Stimulated activated CD8-positive, alpha-beta memory T cell treated with anti-CD3 and anti-CD28 coated beads, Interleukin-4, amount 100 ng/mL, for 1 hour (primary cell): ENCODE data around the gene ITPR1.
"Not testable (repeated sequence)": the region's sequence is repeated elsewhere in the genome, so short reads cannot be mapped to it uniquely, and the experiment has no call there.

Experiments used
- DNase-seq, 2 donors: peaks; one replicate each; pipeline ENCODE4 v3.0.0-alpha.2; 2020; ENCODE audit warnings: low read depth in 2 of 2, low spot score in 1 of 2

Gene ITPR1

DNA sequence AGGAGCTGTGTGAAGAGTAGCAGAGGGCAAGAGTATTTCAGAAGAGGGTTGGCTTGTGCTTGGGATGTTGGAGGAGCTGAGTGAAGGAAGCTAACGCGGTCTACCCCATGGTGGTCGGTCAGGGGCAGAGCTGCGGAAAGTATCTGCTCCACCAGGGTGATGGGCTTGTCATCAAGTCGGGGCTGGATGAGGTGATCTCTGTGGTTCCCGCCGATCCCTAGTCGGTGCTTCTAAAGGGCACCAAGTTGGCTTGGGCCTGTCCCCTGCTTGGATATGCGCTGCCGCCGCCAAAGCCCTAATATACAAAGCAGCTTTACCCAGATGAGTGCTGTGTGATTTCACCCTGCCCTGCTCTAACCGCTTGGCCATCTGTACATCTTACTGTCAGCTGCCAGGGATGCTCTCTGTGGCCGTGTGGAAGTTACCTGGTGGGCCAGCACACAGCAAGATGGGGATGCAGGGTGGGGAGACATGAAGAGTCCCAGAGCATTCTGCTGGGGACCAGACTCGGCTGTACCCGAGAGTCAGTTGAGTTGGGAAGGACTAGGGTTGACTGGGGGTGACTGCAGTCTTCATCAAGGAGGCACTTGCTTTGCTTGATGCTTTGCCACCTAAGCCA lies 260.0 kb downstream of the ITPR1 start:
- no peak for DNase-seq

DNA sequence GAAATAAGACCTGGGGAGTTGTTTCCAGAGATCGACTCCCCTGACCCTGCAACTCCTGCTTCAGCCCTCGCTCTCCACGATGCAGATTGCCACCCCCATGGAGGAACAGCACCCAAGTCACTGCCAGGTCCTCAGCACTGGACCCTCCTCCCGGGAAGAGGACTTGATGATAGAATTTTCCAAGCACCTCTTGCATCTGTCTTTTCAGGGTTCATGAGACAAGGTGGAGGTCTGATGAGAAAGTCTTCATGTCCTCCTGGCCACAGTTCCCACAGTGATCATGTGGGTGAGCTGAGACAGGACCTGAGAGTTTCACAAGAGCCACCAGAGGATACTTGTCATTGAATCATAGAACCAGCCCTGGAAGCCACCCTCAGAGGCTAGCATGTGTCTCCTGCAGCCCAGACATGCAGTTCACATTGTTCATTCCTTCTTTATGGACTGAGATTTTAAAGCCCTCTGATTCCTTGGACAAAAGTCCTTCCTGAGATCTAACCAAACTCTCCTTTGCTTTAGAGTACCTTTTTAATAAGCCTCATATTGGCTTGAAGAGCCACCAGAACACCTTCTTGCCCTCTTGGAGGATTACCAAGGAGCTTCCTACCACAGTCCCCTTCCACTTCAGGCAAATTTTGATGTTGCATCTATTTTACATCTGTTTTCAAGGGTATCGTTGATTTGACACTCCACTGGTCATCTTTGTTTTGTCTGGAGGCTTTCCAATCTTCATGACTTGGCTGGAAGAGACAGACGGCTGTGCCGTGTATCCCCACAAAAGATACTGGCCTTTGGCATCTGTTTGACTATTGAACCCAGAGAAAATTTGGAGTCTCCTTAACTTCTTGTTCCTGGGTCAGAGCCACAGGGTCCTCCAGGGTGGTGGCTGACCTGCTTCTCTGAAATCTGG lies 261.3 kb downstream of the ITPR1 start:
- no peak for DNase-seq

DNA sequence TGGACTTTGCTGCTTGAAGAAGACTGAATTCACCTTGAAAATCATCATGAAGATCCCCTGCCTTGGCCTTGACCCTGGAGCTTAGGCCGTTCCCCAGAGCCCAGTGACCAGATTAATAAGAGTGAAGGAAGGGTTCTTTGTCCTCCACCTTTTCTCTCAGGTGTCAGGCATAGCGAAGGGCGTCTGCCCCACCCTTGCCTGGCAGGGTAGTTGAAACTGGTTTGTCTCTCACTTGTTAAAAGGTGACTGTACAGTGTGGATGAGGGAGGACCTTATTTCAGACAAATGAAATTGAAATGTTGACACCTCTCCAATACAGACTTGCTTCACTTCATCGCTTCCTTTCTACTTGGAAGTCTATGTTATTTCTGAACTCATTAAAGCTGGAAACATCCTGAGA lies 262.4 kb downstream of the ITPR1 start:
- DNase-seq: no peak

DNA sequence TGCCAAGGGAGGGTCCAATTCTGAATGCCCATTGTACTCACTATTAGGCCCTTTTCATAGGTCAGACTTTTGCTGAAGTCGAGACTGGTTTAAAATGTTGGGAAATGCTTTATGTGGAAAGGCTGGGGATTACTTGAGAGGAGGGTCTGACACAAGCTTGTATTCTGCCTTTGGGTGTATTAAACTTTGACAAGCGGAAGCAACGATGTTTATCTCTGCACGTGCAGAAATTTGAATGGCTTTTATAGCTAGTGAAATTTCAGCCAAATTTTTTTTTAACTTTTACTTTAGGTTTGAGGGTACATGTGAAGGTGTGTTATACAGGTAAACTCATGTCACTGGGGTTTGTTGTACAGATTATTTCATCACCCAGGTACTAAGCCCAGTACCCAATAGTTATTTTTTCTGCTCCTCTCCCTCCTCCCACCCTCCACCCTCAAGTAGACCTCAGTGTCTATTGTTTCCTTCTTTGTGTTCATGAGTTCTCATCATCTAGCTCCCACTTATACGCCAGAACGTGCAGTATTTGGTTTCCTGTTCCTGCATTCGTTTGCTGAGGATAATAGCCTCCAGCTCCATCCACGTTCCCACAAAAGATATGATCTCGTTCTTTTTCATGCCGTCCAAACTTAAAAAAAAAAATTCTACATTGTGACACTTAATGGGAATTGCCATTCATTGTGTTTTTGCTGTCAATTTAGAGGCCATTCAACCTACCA lies 263.1 kb downstream of the ITPR1 start:
- no peak for DNase-seq

DNA sequence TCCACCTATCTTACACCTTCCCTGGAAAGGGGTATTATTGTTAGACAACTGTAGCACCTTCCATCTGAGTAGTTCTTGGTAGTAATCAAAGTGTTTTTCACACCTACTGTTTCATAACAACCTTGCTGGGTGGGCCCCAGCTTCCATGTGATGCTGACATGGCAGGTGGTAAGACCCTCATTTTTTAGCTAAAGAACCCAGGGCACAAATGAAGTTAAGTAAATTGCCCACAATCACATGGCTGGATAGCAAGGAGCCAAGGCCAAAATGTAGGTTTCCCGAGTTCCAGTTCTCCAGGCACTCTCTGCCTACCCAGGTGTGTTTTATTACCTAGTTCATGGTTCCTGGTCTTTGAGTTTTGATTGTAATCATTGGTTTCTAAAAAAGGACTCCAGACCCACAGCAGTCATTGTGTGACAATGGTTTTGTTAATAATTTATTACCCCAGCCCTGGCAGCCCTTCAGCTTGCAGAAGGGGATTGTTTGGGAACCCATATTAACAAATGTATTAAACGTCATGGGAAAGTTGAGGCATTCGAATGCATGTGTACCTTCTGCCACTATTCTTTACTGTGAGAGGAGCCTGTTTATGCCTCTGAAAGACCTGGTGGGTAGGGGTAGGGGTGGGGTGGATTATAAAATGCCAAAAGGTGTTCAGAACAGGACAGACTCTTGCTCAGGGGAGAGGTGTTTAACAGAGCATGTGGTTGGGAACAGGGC lies 263.9 kb downstream of the ITPR1 start:
- no peak for DNase-seq

DNA sequence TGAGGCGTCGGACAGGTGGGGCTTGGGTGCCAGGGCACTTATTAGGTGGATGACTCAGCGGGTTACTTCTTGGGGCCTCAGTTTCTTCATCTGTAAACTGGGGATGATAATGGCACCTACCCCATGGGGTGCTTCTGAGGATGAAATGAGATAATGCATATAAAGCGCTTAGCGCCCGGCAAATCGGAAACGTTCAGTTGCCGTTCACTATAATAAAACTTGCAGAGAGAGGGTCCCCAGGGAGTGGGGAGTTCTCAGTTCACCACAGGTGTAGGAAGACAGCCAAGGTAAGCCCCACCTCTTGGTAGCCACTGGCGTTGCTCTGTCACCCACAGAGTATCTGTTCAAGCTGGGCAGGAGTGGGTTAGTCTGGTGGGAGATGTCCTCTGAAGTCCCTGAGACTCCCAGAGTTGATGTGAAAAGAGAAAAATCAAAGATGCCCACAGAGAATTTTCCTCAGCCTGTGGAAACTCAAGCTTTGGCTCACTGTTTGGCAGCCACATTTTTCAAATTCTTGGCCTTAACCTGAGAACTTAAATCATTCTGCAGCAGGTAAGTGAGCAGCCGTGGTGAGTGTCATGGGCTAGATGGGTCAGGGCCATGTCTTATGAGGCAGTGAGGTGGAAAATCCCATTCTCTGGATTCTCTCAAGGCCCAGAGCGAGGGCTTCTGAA lies 264.6 kb downstream of the ITPR1 start:
- DNase-seq: no peak

DNA sequence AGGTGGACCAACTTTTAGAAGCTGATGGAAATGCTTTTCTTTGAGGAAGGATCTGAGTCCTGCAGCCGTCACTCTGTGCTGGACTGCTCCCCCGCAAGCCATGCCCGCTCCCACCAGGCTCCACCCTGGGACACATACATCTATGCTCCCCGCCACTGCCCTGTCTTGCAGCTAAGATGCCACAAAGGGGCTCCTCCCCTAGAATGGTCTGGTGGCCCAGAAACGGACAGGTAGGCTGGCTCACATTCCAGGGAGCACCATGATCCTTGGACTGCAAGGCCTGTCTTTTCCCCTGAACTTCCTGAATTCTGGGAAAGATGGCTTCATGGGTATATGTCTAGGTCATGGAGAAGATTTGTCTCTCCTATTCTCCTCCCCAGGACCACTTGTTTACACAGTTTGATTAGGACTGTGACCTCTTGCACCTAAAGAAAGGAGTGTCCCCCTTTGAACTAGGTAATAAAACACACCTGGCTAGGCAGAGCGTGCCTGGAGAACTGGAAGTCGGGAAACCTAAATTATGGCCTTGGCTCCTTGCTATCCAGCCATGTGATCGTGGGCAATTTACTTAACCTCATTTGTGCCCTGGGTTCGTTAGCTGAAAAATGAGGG lies 265.2 kb downstream of the ITPR1 start:
- DNase-seq: no peak

DNA sequence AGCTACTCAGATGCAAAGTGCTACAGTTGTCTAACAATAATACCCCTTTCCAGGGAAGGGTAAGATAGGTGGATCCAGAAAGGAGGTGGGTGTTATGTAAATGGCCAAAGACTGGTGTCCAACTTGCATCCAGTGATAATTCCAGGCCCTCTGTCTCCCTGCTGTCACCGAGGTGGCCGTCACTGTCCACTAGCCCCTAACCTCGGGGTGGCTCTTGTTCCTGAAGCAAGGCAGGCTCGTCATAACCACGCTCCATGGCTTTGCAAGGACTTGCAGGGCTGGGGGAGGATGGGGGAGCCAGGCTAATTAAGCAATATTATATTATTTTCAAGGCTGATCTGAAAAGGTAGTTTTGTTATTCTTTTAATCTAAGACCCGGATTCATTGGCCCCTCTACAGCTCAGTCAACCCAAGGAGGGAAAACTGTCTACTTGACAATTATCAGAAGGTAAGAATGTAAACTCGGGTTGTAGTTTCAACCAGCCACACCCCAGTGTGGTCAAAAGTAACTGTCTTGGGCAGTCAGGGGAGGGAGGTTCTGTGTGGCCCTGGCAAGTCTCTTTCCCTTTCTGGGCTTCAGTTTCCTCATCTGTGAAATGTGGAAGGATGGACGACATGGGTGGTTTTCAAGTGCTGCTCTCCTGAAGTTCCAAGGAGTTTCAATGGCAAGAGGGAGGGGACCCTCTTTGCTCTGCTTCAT lies 266.0 kb downstream of the ITPR1 start:
- DNase-seq: no peak

DNA sequence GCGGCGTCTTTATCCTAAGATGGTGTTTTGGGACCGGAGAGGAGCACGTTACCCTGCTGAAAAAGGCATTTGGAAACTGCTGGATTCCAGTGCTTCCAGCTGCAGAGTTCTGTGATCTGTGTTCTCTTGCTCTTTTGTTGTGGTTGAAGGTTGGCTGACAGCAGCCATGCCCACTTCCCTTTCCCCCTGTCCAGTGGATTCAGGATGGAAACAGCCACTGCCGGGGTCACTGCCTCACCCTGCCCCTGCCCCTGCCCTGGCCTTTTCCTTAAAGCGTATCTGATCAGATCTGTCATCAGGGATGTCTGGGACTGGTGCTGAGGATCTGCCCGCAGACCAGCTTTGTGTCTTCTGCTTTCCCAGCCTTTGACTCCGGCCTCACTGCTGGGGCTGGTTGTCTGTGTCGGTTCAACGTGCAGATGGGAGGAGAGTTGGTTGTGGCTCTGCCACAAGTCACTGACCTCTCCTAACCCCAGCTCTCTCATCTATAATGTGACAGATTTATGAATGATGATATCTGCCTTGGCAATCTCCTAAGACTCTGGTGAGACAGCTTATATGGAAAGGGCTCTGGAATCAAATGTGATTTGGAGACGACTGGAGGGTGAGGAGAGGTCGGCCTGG lies 266.7 kb downstream of the ITPR1 start:
- DNase-seq: no peak

DNA sequence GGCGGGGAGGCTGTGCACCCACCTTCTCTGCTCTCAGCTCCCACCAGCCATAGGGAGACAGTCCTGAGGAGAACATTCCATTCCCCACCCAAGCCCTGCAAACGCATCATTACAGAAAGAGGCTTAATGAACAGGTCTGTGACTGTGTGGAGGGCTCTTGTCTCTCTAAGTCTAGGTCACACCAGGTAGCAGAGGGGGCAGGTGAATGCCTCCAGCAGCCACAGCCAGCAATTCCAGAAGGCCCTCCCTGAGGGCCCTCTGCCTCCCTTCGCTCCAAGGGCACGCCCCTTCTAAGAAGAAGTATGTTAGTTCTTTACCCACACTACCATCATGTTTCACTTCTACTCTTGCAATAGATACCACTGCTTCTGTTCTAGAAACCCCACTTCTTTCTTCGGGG lies 268.6 kb downstream of the ITPR1 start:
- no peak for DNase-seq

DNA sequence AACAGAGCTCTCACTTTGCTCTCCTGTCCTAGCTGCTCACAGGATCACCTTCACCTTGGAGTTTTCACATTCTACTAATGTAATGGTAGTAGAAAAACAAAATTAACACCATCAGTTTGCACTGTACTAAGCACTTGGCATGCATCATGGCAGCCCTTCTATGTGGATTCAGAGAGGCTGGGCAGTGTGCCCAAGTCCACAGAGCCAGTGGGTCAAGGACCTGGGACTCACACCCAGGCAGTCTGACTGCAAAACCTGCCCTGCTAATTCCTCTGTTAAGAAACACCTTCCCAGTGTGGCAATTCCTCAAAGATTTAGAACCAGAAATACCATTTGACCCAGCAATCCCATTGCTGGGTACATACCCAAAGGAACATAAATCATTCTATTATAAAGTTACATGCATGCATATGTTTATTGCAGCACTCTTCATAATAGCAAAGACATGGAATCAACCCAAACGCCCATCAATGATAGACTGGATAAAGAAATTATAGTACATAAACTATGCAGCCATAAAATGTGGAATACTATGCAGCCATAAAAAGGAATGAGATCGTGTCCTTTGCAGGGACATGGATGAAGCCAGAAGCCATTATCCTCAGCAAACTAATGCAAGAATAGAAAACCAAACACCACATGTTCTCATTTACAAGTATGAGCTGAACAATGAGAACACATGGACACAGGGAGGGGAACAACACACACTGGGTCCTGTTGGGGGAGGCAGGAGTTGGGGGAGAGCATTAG lies 269.5 kb downstream of the ITPR1 start:
- DNase-seq: not testable (repeated sequence)

DNA sequence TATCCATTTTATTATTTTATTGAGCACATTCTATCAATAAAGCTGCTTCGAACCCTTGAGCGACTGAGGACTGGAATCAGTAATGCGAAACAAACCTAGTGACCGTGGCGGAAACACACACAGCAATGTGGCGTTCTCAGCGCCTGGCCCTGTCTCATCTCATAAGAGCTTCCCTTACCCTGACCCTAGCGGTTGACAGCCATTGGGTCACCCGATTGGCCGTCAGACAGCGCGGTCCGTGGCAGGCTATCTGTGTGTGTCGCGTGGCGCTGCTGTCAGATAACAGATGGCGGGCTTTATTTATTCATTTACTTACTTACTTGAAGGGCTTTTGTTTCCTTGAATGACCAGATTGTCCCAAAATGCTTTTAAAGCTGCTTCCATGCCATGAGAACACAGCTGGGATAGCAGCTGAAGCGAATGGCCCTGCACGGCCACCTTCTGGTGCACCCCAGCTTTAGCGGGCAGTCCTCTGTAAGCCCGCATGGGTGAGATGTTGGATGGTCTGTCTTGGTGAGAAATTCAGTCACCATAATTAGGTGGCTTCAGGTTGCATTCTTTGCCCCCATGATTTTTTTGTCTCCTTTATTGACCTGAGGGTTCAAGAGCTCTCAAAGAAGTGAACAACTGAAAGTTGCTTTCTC lies 270.6 kb downstream of the ITPR1 start:
- no peak for DNase-seq

DNA sequence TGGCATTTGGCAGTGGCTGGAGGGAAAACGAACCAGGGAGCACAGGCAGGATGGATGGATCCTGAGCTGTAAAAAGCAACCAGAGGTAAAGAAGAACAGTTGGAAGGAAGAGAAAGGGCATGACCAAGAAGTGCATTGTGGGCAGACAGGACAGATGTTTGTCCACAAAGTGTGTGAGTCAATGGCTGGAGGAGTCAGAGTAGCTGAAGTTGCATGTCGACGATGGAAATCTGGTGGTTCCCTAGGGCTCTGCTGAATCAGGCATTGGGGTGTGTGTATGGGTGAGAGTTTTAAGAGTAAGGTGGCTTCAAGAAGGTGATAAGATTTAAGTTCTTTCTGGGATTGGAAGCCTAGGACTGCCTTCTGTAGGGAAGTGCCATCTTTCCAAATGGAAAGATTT lies 272.1 kb downstream of the ITPR1 start:
- DNase-seq: no peak

DNA sequence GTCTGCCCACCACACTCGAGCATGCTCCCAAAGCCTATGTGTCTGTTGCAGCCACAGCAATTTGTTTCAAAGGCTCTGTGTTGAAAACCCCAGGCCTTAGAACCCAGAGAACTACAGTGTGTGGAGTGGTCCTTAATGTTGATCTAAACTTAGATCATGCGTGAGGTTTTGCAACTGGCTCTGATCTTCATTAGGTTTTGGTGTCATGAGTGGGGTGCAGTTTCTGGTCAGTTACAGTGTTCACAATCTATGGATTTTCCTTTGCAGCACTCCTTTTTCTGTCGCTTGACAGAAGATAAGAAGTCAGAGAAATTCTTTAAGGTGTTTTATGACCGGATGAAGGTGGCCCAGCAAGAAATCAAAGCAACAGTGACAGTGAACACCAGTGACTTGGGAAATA lies 273.1 kb downstream of the ITPR1 start:
- no peak for DNase-seq

DNA sequence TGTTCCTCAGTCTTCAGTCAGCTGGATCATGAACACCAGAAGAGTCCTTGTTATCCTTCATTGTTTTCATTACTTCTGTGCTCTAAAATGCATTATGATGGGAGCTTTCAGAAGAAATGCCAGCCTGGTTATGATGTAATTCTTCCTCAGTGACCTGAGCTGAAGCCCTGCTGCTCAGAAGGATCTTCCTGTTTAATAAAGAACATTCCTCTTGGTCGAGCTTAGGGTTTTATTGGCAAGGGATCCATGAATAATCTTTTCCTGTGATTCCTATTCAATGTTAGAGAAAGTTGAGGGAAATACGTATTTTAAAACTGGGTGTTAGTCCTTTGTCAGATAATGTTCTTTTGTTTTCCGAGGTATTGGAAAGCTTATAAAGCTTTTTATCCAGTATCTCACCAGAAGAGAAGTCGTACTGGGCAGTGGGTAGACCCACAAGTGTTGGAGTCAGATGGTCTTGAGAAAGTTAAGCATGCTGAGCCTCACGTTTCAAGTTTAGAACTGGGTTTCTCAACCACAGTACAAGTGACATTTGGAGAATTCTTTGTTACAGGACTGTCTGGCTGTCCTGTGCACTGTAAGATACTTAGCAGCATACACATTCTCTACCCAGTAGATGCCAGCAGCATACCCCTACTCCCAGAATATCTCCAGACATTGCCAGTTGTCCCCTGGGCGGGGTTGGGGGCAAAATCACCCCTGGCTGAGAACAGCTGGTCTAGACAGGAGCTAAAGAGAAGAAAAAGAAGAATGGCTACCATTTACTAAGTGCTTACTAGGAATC lies 273.8 kb downstream of the ITPR1 start:
- no peak for DNase-seq

DNA sequence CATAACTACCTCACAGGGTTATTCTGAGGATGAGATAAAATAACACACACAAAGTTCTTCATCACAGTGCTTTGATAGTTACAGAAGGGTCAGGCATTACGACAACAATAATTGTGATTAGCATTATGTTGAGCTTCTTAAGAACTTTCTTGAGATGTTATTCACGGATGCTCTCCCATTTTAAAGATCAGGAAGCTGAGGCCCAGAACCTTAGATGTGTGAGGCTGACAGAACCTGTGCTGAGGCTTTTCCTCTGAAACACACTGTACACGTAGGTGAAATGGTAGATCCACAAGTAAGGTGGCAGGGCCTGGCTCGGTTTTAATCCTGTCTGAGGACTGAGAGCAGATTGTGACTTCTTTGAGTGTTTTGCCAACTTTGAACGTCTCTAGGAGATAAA lies 274.9 kb downstream of the ITPR1 start:
- DNase-seq: no peak

DNA sequence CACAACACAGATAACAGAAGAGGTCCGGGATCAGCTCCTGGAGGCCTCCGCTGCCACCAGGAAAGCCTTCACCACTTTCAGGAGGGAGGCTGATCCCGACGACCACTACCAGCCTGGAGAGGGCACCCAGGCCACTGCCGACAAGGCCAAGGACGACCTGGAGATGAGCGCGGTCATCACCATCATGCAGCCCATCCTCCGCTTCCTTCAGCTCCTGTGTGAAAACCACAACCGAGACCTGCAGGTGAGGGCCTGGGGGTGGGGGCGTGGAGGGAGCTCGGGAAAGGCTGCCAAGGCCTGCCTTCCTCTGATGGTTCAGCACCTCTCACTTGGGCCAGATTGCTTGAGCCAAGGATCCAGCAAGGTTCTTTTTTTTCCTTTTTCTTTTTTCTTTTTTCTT lies 275.4 kb downstream of the ITPR1 start:
- DNase-seq: no peak
